AG20443 (cell line): ENCODE measurements around the gene TK1.
A peak's percentile ranks its signal among the peaks of the same experiment; 100 is the strongest.
"Not testable (repeated sequence)": the region's sequence is repeated elsewhere in the genome, so short reads cannot be mapped to it uniquely, and the experiment has no call there.

Source experiments
- DNase-seq: peaks from one replicate; pipeline ENCODE4 v3.0.0; 2012; ENCODE audit warnings: low spot score, mixed read lengths

The TK1 gene

DNA sequence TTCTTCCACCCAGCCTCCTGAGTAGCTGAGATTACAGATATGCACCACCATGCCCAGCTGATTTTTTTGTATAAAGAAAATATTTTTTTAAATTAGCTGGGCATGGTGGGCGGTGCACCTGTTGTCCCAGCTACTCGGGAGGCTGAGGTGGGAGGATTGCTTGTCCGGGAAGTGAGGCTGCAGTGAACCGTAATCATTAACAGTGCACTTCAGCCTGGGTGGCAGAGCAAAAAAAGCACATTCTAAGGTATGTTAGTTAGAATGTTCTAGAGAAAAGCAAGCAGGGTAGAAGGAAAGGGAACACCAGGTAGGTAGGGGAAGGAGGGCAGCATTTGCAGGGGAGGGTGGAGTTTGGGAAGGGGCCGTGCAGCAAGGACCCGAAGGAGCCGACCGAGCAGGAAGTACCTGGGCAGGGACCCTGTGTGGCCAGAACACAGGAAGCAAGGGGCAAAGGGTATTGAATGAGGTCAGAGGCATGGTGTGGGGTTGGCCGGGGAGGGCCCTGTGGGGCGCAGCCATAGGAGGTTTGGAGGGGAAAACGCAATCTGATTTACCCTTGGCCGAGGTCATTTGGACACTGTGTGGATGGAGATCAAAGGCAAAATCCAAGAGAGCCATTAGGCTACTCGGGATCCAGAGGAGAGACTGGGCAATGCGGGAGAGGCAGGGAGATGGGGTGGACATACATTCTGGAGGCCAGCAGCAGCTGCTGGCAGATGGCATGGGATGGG, 38.4 kb downstream of the TK1 start:
- no peak for DNase-seq

DNA sequence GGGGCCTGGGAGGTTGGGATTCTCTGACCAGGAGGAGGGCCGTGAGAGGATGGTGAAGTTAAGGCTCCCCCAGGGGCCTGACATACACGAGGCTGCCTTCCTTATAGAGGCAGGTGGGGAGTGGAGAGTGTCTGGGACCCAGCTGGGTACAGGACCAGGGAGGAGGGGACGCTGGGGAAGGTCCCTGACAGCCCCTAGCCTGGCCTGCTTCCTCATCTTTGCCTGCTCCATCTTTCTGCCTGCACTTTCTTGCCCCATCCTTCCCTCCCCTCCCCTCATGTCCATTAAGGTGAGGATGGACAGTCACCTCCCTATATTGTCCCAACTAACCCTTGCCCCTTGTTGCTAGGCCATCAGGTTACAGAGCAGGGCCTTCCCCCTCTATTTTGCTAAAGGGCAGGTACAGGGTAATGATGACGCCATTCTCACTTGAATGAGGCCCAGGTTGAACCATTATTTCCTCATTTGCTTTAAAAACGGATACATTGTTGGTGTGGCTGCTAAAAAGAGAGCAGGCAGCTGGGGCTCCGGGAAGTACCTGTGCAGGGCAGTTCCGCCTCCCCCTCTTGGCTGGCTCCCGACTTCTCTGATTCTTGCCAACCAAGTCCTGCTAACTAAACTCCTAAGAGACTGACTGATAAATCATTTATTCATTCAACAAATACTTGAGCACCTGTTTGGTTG, 39.4 kb downstream of the TK1 start:
- DNase-seq, result no peak

DNA sequence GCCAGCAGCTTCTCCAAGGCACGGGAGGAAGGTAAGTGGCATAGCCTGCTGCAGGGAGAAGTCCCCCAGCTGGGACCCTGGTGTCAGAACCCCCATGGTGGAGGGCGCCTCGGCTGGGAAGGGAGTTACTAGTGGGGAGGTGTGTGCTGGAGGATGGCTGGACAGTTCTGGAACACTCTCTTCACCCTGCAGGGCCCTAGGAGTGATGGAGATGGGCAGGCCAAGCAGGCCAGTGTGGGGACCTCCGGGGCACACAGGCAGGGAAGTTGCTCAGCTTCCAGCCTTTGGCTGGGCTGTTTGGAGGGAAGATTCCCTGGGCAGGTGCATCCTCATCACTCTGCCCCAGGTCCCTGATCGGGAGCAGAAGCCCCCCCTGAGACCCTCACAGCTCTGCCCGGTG, 40.0 kb downstream of the TK1 start:
- no peak for DNase-seq

DNA sequence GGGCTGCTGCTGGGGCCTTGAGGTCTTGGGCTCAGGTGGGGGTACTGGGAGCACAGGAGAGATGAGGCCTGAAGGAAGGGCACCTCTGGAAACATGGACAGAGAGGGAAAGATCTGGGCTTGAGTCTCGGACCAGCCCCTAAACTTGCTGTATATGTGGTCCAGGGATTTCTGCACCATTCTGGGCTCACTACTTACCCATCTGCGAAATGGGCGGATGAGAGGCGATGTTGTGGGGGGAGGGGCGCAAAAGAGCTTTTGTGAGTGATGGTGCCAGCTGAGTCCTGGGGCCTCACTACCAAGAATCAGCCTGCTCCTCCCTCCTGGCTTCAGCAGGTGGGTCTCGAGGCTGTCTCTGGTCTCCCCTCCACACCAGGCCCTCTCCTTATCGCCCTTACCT, 40.4 kb downstream of the TK1 start:
- no peak for DNase-seq

DNA sequence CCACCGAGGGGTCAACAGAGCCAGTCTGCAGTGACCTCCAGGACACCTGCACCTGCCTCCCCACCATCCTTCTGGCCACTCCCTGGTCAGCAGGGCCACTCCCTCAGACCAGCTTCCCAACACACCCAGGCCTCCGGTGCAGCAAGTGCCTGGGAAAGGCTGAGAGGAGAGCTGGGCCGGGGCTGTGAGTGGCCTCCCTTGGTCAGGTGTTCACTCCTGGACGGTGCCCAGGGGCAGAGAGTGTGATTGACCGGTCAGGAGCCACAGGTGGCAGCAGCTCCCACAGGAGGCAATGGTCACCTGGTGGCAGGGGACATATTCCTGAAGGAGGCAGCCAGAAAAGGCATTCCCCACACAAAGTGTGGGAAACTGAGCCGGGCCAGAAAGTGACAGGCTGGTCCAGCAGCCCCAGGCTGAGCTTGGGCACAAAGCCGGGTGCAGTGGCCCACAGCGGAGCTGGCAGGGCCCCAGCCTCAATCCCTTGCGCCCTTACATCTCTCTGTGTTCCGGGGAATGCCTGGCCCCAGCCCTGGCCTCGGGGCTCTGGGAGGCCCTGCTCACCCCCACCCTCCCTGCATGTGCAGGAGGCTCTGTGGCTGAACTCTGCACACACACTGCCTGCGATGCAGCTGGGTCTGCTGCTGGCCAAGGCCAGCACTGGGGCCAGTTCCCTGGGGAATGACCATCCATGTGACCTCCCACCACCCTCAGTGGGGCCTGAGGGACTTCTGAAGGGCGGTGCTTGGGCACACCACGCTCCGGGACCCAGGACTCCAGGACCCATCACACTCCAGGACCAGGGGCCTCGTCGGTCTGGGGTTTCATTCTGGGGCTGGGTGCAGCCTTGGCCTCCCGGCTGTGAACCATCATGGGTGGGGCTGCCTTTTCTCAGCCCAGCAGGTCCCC, 41.9 kb downstream of the TK1 start:
- no peak for DNase-seq

DNA sequence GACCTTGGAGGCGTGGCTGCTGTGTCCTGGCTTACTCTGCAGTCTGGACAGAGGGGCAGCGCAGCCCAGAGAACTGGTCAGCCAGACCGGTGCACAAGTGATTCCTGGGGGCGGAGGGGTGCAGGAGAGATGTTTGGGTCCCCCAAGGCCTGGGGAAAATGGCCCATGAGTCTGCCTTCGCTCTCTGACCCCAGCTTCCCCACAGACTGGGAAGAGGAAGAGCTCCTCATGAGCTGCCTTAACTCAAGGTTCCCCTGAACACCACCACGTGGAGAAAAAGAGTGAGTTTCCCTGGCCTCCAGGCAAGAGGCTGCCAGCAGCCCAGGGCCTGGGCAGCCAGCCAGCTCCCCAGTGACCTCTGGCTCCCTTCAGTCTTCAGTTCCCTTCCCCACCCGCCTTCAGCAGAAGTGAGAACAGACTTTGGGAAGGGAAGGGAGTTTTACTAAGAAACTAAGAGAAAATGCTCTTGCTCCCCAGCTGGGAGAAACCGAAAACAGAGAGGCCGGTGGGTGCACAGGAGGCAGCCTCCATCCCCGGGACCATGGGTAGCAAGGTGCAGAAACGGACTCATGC, 42.6 kb downstream of the TK1 start:
- no peak for DNase-seq

DNA sequence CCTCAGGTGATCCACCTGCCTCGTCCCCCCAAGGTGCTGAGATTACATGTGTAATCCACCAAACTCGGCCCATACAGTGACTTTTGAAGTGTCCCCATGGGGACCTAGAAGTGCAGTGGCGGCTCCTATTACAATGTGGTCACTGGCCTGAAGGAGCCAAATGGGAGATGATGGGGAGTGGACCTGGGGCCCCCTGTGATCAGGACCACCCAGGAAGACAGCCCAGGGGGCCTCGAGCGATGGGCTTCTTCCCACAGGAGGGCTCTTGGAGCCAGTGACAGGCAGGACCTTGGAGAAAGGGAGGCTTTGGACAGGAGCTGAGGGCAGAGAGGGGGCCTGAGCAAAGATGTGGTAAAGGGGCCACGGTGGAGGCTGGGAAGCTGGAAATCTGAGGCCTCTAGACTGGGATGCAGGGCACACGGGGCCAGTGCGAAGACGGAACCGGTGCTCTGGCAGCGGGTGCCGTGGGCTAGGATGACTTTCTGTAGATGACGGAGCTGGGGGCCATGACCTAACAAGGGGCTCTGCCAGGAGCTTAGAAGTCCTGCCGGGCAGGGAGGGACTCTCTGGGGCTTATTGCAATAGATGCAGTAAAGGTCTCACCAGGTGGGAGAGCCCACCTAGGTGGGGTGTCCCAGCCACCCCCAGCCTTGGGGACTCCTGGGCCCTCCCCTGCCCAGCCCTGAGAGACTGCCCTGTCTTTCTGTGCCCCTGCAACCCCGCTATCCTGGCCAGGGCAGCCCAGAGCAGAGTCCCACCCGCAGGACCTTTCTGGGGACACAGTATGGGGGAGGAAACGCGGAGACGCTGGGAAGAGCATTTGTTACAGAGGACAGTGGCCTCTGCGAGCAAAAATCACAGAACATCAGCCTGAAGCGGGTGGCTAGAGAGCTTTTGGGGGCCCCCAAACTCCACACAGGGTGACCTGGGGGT, 43.4 kb downstream of the TK1 start:
- DNase-seq, result no peak

DNA sequence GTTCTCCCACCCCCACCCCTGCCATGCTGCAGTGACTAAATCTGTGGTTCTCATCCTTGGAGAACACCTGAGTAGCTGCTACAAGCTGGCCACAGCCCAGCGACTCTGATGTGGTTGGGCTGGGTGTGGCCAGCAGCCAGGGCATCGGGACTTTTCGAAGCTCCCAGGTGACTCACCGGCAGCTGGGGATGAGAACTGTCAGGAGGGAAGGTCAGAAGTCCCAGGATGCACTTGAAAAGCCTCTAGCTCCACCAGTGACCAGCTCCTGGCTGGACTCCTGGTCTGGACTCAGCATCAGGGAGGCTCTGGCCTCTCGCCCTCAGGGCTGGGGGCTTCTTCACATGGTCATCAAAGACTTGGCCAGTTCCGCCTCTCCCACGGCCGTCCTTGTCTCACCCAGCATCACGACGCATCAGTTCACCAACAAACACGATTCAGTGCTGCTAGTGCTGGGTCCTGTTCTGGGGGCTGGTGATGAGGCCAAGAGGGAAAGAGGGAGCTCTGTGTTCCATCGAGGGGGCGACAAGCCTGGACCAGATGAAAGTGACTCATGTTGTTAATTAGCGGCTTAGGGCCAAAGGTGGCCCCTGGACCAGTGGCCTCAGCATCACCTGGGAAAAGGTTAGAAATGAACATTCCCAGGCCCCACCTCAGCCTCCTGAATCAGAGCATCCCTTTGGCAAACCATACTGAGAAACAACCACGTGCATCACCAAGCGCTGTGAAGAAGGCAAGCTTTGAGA, 44.6 kb downstream of the TK1 start:
- DNase-seq, result no peak

DNA sequence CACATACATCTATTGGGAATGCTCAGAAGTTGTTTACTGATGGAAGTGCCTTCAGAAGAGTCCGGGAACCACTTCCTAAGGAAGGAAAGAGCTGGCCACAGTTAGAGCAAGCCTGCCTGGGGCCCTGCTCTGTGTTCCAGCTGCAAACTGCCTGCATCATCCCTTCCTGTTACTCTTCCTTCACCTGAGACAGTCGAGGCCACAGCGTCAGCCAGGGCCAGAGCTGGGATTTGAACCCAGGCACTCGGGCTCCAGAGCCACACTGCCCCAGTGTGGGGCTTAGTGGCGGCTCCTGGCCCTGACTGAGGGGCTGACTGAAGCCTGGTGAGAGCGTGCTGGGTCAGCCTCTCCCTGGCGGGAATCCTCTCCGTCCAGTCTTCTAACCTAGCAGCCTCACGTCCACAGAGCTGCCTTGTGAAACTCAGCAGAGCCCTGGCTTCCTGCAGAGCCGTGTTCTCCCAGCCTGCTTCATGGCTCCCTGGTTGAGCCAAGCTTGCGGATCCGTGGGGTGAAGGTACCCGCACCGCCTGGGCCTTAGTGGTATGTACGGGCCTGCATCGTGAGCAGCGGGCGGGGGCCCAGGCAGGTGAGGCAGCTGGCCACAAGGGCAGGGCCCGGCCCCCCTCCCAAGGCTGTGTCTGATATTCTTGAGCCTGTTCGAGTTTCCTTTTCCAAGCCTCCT, 45.3 kb downstream of the TK1 start:
- DNase-seq, result no peak

DNA sequence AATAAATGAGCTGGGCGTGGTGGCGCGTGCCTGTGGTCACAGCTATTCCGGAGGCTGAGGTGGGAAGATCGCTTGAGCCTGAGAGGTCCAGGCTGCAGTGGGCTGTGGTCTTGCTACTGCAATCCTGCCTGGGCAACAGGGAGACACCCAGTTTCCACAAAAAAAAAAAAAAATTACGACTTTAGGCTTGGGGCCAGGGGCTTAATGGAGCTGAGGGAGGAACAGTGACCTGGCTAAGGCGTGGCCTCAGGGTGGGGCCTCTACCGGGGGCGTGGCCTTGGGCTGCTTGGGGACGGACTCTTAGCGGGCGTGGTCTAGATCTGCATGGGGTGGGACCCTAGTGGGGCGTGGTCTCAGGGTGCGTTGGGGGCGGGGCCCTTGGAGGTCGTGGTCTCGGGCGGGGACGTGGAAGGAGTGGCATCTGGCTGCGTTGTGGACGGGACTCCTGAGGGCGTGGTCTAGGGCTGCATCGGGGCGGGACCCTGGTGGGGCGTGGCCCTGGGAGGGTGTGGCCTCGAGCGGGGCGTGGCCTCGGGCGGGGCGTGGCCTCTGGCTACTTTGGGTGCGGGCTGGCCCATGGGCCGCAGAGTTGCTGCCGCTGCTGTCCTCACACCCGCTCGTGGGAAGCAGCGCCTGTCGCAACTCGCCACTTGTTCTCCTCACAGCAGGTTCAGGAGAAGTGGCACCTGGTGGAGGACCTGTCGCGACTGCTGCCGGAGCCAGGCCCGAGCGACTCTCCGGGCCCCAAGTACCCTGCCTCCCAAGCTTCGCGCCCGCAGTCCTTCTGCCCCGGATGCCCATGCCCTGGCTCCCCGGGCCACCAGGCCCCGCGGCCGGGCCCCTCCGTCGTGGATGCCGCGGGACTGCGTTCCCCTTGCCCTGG, 46.4 kb downstream of the TK1 start:
- peak; percentile 89 for DNase-seq

DNA sequence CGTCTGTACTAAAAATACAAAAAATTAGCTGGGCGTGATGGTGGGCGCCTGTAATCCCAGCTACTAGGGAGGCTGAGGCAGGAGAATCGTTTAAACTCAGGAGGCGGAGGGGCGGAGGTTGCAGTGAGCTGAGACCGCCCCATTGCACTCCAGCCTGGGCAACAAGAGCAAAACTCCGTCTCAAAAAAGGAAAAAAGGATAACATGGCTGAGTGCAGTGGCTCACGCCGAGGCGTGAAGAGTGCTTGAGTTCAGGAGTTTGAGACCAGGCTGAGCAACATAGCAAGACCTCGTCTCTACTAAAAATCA, 47.0 kb downstream of the TK1 start:
- not testable (repeated sequence) for DNase-seq

DNA sequence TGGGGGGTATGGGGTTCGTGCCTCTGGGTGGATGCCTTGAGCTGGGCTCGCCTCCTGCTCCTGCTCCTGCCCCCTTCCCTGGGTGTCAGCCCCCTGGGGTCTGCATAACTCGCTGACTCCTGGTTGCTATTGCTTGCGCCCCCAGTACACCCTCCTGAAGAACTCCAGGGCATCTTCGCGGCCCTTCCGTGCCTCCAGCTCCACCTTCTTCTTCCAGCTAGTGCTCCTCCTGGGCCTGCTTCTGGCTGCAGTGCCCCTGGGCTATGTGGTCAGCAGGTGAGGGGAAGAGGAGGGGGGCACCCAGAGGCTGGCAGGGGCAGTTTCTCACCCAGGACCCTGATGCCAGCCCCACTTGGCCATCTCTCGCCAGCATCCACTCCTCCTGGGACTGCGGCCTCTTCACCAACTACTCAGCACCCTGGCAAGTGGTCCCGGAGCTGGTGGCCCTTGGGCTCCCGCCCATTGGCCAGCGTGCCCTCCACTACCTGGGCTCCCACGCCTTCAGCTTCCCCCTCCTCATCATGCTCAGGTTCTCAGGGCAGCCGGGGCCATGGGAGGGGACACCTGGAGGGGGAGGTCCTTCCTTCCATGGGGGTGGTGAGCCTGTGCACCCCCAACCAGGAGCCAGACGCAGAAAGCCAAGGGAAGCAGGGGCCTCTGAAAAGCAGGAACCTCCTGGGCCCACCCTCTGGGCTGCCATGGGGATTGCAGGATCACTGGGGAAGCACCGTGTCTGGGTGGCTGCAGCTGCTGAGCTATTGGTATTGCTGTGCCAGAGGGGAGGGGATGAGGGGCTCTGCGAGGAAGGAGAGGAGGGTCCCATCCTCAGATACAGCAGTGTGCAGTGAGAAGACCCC, 48.4 kb downstream of the TK1 start:
- DNase-seq, result no peak

DNA sequence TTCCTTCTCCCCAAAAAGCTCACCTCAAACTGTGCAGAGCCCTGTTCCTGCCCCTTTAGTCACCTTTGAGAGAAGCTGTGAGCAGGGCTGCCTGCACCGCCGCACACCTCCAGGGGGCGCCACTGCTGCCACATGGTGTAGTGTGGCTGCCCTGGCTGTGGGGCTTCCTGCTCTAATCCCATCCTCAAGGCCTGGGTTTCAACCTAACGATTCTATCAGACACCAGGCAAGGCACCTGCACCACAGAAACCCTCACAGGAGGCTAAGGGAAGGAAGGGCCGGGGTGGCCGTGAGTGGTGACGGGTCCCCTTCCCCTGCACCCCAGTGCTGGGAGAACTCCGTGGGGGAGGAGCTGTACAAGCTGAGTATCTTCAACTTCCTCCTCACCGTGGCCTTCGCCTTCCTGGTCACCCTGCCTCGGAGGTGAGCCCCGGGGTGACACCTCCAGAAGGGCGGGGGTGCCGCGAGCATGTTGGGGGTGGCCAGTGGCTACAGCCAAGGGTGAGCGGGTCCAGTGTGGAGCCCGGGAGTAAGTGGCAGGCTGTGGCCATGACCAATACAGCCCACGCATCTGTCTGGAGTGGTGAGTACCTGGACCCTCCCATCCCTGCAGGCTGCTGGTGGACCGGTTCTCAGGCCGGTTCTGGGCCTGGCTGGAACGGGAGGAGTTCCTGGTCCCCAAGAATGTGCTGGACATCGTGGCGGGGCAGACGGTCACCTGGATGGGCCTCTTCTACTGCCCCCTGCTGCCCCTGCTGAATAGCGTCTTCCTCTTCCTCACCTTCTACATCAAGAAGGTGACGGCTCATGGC, 49.3 kb downstream of the TK1 start:
- DNase-seq, result no peak

DNA sequence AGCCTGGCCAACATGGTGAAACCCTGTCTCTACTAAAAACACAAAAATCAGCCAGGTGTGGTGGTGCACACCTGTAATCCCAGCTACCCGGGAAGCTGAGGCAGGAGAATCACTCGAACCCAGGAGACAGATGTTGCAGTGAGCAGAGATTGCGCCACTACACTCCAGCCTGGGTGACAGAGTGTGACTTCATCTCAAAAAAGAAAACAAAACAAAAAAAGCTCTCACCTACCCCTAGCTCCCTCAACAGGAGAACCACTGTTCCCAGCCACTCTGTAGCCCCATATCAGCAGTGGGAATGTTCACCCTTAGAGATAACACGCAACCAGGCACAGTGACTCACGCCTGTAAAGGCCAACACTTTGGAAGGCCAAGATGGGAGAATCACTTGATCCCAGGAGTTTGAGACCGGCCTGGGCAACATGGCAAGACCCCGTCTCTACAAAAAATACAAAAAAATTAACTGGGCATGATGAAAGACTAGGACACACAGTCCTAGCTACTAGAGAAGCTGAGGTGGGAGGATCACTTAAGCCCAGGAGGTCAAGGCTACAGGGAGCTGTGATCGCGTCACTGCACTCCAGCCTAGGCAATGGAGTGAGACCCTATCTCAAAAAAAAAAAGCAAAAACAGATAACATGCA, 50.9 kb downstream of the TK1 start:
- no peak for DNase-seq

DNA sequence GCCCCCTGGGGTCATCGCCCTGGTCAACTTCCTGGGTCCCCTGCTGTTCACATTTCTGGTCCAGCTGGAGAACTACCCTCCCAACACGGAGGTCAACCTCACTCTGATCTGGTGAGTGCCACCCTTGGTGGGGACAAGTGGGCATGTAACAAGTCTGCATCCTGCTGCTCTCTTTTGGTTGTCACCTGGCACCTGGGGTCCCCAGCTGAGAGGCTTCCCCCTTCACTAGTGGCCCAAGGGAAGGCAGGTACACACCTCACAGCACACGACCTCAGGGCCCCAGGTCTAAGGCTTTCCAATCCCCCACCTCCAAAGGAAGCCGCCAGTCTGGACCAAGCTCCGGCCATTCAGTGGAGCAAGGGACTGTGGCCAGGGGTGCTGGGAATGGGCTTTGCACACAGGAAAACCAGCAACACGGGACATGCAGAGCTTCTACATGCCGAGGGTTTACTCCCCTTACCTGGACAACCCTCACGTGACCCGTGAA, 51.9 kb downstream of the TK1 start:
- no peak for DNase-seq
